Upper lobe of left lung (tissue), 6 donors: ENCODE data around the gene CXorf58. TPM values are rescaled to one million over a fixed set of nuclear protein-coding genes. Genes with fewer than 3 reads are reported as not detected.
"Not testable (repeated sequence)": the region's sequence is repeated elsewhere in the genome, so short reads cannot be mapped to it uniquely, and the experiment has no call there.

Source experiments
- ATAC-seq, 2 donors: fragments of 200-7000 bp; cut with Tn5 transposase; one replicate each; pipeline ENCODE4 v1.9.1; 2022; ENCODE audit warnings: mild to moderate bottlenecking in 2 of 2, moderate library complexity in 2 of 2; ENCODE audit not compliant: low FRiP score in 2 of 2
- DNase-seq, 2 donors: peaks; one replicate each; pipeline ENCODE4 v3.0.0-alpha.2; 2019 to 2020
- H3K27ac ChIP-seq, 4 donors: fragments of 200-600 bp; sonication (generic); one replicate each; pipeline ENCODE4 v1.5.1; 2016 to 2019
- H3K27me3 ChIP-seq, 4 donors: fragments of 200-600 bp; sonication (generic); one replicate each; pipeline ENCODE4 v1.5.1; 2017 to 2019
- H3K36me3 ChIP-seq, 4 donors: fragments of 200-600 bp; sonication (generic); one replicate each; pipeline ENCODE4 v1.5.1; 2016 to 2019
- H3K4me1 ChIP-seq, 4 donors: fragments of 200-600 bp; sonication (generic); one replicate each; pipeline ENCODE4 v1.5.1; 2018 to 2019
- H3K4me3 ChIP-seq, 4 donors: fragments of 200-600 bp; sonication (generic); one replicate each; pipeline ENCODE4 v1.5.1; 2017 to 2019; ENCODE audit warnings: mild to moderate bottlenecking in 2 of 4, moderate library complexity in 1 of 4
- H3K9me3 ChIP-seq, 4 donors: fragments of 200-600 bp; sonication (generic); one replicate each; pipeline ENCODE4 v1.5.1; 2018 to 2019
- EP300 ChIP-seq, 4 donors: sonication (generic); formaldehyde crosslinking; IDR thresholded peaks; one replicate each; pipeline ENCODE4 v1.5.1; 2017; ENCODE audit warnings: antibody characterized with exemption in 4 of 4, control low read depth in 2 of 4
- POLR2A ChIP-seq, 4 donors: fragments of 450-650 bp; IDR thresholded peaks; one replicate each; pipeline ENCODE4 v1.5.1; 2016 to 2017; ENCODE audit warnings: antibody characterized with exemption in 4 of 4, mild to moderate bottlenecking in 2 of 4
- POLR2AphosphoS5 ChIP-seq, 2 donors: sonication (generic); formaldehyde crosslinking; IDR thresholded peaks; one replicate each; pipeline ENCODE4 v1.5.1; 2017; ENCODE audit warnings: antibody characterized with exemption in 2 of 2
- WGBS, 2 donors: methylation state at CpG; one replicate each; pipeline ENCODE4 v1.1.5; 2017 to 2018; 5-methylcytosine and 5-hydroxymethylcytosine counted together
- total RNA-seq, 6 donors: library from RNA; depleted of rRNA in 4 of 6; stranded (reverse); fragments of >200 nt in 4 of 6; gene quantifications; one replicate each; pipeline versions ENCODE4 v1.1.0 to v1.2.1, GENCODE V29; 2016 to 2021
- TF ChIP-seq, protein P1 (sequence below), 6 experiments: fragments of 450-650 bp in 4 of 6; fragments of 200-600 bp in 2 of 6; sonication (generic) in 2 of 6; IDR thresholded peaks; one replicate each; pipeline ENCODE4 v1.5.1; 2016 to 2019; ENCODE audit warnings: antibody characterized with exemption in 6 of 6
- donor health status: DM: no; HTN: no; CAD: no; lungs with moderate emphysema.
- donor health status: DM: no; HTN: yes; CAD: no; lungs with severe emphysema.

The CXorf58 gene
- total RNA-seq, 6 donors from 2014 or later: 0.11 TPM; not detected in 5

DNA sequence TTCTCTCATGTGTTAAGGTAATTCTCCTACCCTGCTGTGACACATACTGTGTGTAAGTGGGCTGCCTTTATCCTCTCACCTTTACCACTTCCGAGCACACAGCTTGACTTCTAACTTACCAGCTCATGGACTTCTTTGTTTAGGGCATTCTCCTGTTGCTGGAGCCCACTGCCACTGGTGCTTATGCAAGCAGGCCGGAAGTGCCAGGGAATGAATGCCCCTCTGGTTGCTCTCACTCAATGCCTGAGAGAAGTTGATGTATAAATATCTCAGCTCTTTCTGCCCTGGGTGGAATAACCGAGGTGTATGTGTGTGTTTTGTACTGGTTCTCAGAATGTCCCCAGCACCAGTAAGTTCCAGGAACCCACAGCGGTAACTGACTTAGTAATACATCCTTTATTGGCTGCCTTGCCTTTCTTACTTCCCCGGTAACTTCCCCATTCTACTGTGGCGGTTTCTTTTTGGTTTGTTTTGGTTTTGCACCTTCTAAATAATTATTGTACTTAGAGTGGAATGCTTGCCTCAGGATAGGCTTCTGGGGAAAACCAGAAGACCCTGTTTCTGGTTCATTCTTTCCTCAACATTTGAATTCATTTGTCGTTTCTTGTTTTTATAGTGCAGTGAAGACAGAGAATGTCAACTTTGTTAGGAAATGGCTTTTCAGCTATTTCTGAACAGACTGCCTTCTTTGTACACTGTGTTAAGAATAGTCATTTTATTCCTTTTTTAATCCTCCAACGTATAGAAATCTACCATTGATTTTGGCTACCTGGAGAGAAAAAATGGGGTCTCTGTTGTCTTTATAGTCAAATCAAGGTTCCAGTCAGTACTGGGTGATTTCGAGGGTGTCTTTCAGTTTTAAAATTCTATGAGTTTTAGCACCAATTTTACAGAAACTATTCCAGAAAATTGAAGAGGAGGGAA is 45.4 kb downstream of the CXorf58 start:
- no peak for TF ChIP-seq EP300 (IDR thresholded peaks at IDR 0.05)
- TF ChIP-seq POLR2AphosphoS5 (IDR thresholded peaks at IDR 0.05): no peak
- TF ChIP-seq, protein P1, sequence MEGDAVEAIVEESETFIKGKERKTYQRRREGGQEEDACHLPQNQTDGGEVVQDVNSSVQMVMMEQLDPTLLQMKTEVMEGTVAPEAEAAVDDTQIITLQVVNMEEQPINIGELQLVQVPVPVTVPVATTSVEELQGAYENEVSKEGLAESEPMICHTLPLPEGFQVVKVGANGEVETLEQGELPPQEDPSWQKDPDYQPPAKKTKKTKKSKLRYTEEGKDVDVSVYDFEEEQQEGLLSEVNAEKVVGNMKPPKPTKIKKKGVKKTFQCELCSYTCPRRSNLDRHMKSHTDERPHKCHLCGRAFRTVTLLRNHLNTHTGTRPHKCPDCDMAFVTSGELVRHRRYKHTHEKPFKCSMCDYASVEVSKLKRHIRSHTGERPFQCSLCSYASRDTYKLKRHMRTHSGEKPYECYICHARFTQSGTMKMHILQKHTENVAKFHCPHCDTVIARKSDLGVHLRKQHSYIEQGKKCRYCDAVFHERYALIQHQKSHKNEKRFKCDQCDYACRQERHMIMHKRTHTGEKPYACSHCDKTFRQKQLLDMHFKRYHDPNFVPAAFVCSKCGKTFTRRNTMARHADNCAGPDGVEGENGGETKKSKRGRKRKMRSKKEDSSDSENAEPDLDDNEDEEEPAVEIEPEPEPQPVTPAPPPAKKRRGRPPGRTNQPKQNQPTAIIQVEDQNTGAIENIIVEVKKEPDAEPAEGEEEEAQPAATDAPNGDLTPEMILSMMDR (IDR thresholded peaks at IDR 0.05): no peak
- no peaks in the 10 kb centered on the region for H3K4me1 ChIP-seq
- H3K9me3 ChIP-seq: no peaks in the 10 kb centered on the region
- DNase-seq: peak in 1 of 2 donors; percentile 21
- WGBS, 2 donors: 32 to 37% methylated on average over 9 of the region's 9 CpGs
- no peak overlapping the region for H3K4me3 ChIP-seq
- peak in 1 of 2 donors; percentile 61 for ATAC-seq
- H3K27ac ChIP-seq: peak overlapping the region; percentile 37 to 56 (median 49)
- H3K27me3 ChIP-seq: no peaks in the 10 kb centered on the region
- H3K36me3 ChIP-seq: no peaks in the 10 kb centered on the region

DNA sequence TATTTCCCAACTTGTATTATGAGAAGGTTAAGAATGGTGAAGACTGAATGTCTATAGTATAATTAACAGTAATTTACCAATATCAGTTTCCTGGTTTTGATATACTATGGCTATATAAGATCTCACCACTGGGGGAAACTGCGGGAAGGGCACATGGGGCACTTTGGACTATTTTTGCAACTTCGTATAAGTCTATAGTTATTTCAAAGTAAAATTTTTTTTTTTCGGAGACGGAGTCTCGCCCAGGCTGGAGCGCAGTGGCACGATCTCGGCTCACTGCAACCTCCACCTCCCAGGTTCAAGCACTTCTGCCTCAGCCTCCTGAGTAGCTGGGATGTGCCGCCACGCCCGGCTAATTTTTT is 46.1 kb downstream of the CXorf58 start:
- Histone ChIP-seq H3K36me3 (no peaks in the 10 kb centered on the region), H3K27me3 (no peaks in the 10 kb centered on the region), H3K27ac (peak overlapping the region in 2 of 4 donors; percentile 45 to 56), H3K4me1 (no peaks in the 10 kb centered on the region), H3K4me3 (no peak overlapping the region), H3K9me3 (no peaks in the 10 kb centered on the region)
- DNase-seq (no peak), ATAC-seq (no peak)
- 88 to 92% methylated on average over 11 of the region's 11 CpGs for WGBS, 2 donors
- TF ChIP-seq POLR2AphosphoS5 (IDR thresholded peaks at IDR 0.05) (no peak), POLR2A (IDR thresholded peaks at IDR 0.05) (no peak), EP300 (IDR thresholded peaks at IDR 0.05) (no peak)
- TF ChIP-seq, protein P1 (IDR thresholded peaks at IDR 0.05): no peak

DNA sequence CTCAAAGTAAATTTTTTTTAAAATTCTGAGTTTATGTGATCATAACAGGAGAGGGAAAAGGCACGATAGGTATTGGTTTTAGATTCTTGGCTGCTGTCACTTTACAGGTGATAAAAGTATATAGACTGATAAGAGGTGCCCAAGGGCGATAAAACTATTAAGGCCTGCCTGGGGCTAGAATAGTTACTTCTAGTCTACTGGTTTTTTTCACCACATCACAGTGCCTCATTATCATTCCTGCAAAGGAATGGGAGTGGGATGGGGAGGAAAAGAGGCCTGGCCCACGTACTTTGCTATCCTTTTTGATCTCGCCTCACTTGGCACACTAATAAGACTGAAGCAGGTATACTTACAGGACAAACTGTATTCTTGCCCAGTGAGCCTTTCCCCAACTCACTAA is 46.6 kb downstream of the CXorf58 start:
- no peak overlapping the region for H3K4me3 ChIP-seq
- H3K4me1 ChIP-seq: no peaks in the 10 kb centered on the region
- H3K27ac ChIP-seq: no peak overlapping the region
- TF ChIP-seq, protein P1 (IDR thresholded peaks at IDR 0.05): no peak
- TF ChIP-seq POLR2AphosphoS5 (IDR thresholded peaks at IDR 0.05) (no peak), EP300 (IDR thresholded peaks at IDR 0.05) (no peak), POLR2A (IDR thresholded peaks at IDR 0.05) (no peak)
- H3K9me3 ChIP-seq: no peaks in the 10 kb centered on the region
- no peaks in the 10 kb centered on the region for H3K36me3 ChIP-seq
- no peaks in the 10 kb centered on the region for H3K27me3 ChIP-seq
- ATAC-seq (no peak), DNase-seq (no peak)
- 78 to 85% methylated on average over 4 of the region's 4 CpGs for WGBS, 2 donors

DNA sequence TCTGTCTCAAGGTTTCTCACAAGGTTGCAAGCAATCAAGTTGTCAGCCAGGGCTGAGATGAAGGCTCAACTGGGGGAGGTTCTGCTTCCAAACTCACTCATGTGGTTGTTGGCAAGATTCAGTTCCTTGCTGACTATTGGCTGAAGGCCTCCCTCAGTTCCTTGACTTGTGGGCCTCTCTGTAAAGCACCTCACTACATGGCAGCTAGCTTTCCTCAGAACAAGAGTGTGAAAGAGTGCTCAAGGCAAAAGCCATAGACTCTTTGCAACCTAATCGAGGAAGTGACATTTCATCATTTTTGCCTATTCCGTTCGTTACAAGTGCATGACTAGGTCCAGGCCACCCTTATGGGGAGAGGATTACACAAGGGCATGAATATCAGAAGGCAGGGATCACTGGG is 52.0 kb downstream of the CXorf58 start:
- TF ChIP-seq POLR2AphosphoS5 (IDR thresholded peaks at IDR 0.05) (no peak), POLR2A (IDR thresholded peaks at IDR 0.05) (no peak), EP300 (IDR thresholded peaks at IDR 0.05) (no peak)
- TF ChIP-seq, protein P1 (IDR thresholded peaks at IDR 0.05): no peak
- Histone ChIP-seq H3K27me3 (no peaks in the 10 kb centered on the region), H3K36me3 (no peaks in the 10 kb centered on the region), H3K27ac (no peak overlapping the region), H3K9me3 (no peaks in the 10 kb centered on the region), H3K4me1 (no peaks in the 10 kb centered on the region), H3K4me3 (no peak overlapping the region)
- WGBS, 2 donors: 59 to 89% methylated on average over 3 of the region's 3 CpGs
- no peak for ATAC-seq
- DNase-seq: no peak

DNA sequence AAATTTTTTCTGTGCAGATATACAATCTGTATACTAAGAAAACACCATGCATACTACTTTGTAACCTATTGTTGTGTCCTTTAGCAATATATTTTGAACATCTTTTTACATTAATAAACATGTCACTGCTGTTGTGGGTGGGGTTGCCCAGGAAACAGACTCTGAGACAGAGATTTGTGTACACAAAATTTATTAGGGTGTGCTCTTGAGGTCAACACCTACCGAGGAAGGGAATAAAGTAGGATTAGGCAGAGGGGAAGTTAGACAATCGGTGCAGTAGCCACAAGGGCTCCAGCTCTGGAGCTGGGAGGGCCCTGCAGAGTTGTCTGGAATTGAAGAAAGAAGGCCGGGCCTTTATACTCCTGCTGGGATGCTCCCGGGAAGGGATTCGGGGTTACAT is 56.4 kb downstream of the CXorf58 start:
- Histone ChIP-seq H3K36me3 (no peaks in the 10 kb centered on the region), H3K9me3 (no peaks in the 10 kb centered on the region), H3K27me3 (no peaks in the 10 kb centered on the region), H3K4me3 (no peak overlapping the region), H3K27ac (no peak overlapping the region), H3K4me1 (no peaks in the 10 kb centered on the region)
- TF ChIP-seq, protein P1 (IDR thresholded peaks at IDR 0.05): no peak
- TF ChIP-seq POLR2A (IDR thresholded peaks at IDR 0.05): no peak
- TF ChIP-seq EP300 (IDR thresholded peaks at IDR 0.05): no peak
- no peak for TF ChIP-seq POLR2AphosphoS5 (IDR thresholded peaks at IDR 0.05)
- ATAC-seq: no peak
- 51 to 62% methylated on average over 4 to 5 of the region's 5 CpGs for whole genome bisulfite sequencing, 2 donors
- no peak for DNase-seq

DNA sequence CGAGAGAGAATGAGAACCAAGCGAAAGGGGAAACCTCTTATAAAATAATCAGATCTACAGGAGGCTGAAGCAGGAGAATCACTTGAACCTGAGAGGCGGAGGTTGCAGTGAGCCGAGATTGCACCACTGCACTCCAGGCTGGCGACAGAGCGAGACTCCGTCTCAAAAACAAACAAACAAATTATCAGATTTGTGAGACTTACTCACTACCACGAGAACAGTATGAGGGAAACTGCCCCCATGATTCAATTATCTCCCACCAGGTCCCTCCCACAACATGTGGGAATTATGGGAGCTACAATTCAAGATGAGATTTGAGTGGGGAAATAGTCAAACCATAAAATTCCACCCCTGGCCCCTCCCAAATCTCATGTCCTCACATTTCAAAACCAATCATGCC is 57.8 kb downstream of the CXorf58 start:
- WGBS, 2 donors: 84 to 89% methylated on average over 8 of the region's 8 CpGs
- not testable (repeated sequence) for H3K27me3 ChIP-seq, H3K27ac ChIP-seq, H3K4me3 ChIP-seq, H3K9me3 ChIP-seq, H3K36me3 ChIP-seq, DNase-seq, ATAC-seq, H3K4me1 ChIP-seq
